HCT116 (cell line): ENCODE data around the gene WNK2. TPM values are rescaled to one million over a fixed set of nuclear protein-coding genes. Genes with fewer than 3 reads are reported as not detected.

ENCODE experiments used
- ATAC-seq: fragments of 200-7000 bp; cut with Tn5 transposase; 2 replicates; pipeline ENCODE4 v1.9.1; 2020; ENCODE audit warnings: mild to moderate bottlenecking, moderate library complexity
- BruUV-seq: library from RNA; stranded (reverse); fragments of 400-500 nt; replicated peaks from 2 replicates; lab custom pipeline; 2021; lab: Mats Ljungman, UMichigan
- CTCF ChIA-PET: fragments of 300-600 bp; sonication (Branson Sonifier 250); formaldehyde crosslinking; loops from one replicate; lab custom pipeline; 2021; ENCODE audit warnings: antibody characterized with exemption; lab: Charles Lee
- POLR2A ChIA-PET: fragments of 300-600, 350-600 bp; sonication (Branson Sonifier 250); formaldehyde crosslinking; loops from one replicate; lab custom pipeline; 2021; ENCODE audit warnings: antibody characterized with exemption; lab: Charles Lee
- RAD21 ChIA-PET, 2 experiments: fragments of 300-600 bp; sonication (Branson Sonifier 250); formaldehyde crosslinking; loops; one replicate each; lab custom pipeline; 2023; ENCODE audit warnings: low total read pairs in 2 of 2; ENCODE audit not compliant: uncharacterized antibody in 2 of 2, unreplicated experiment in 2 of 2, low non-redundant PET in 1 of 2; lab: Charles Lee
- DNase-seq: peaks from one replicate; pipeline ENCODE4 v3.0.0-alpha.2; 2010; ENCODE audit warnings: low read depth, low spot score
- H2AFZ ChIP-seq: fragments of 200-600 bp; shearing (Covaris generic), sonication (generic); 2 replicates; pipeline ENCODE4 v1.6.1; 2017; ENCODE audit warnings: low read depth, mixed run types, mixed read lengths, antibody characterized with exemption, low read length; ENCODE audit not compliant: poor library complexity, severe bottlenecking
- H3K27ac ChIP-seq: 2 replicates; pipeline ENCODE4 v1.5.1; 2012; ENCODE audit warnings: low read depth, low read length
- H3K27me3 ChIP-seq: fragments of 200-600 bp; sonication (generic); 2 replicates; pipeline ENCODE4 v1.6.1; 2016; ENCODE audit warnings: mixed run types, low read length, mixed read lengths; ENCODE audit not compliant: insufficient read depth
- H3K36me3 ChIP-seq, 2 experiments: fragments of 200-500 bp in 1 of 2; fragments of 200-600 bp in 1 of 2; sonication (Bioruptor generic) in 1 of 2; sonication (generic) in 1 of 2; 2 replicates each; pipeline versions ENCODE4 v1.5.1 to v1.6.1; 2014 to 2016; ENCODE audit warnings: low read length in 2 of 2, inconsistent platforms in 1 of 2, mixed read lengths in 1 of 2, mixed run types in 1 of 2; ENCODE audit not compliant: insufficient read depth in 2 of 2, control insufficient read depth in 1 of 2
- H3K4me1 ChIP-seq, 2 experiments: fragments of 200-600 bp in 1 of 2; sonication (generic) in 1 of 2; 2 replicates each; pipeline versions ENCODE4 v1.5.1 to v1.6.1; 2012 to 2017; ENCODE audit warnings: low read length in 2 of 2, inconsistent platforms in 1 of 2, mild to moderate bottlenecking in 1 of 2, mixed read lengths in 1 of 2, mixed run types in 1 of 2, moderate library complexity in 1 of 2; ENCODE audit not compliant: insufficient read depth in 2 of 2, control insufficient read depth in 1 of 2
- H3K4me2 ChIP-seq: fragments of 200-600 bp; sonication (generic); 2 replicates; pipeline ENCODE4 v1.6.1; 2017; ENCODE audit warnings: mixed run types, low read length, mixed read lengths
- H3K4me3 ChIP-seq, 2 experiments: fragments of 200-600 bp in 1 of 2; sonication (generic) in 1 of 2; replicated peaks in 1 of 2; 2 replicates each; pipeline ENCODE4 v1.5.1; 2011 to 2016; ENCODE audit warnings: low read length in 2 of 2, control low read depth in 1 of 2, low read depth in 1 of 2, mild to moderate bottlenecking in 1 of 2, mixed read lengths in 1 of 2, mixed run types in 1 of 2
- H3K79me2 ChIP-seq: fragments of 200-600 bp; sonication (generic); 2 replicates; pipeline ENCODE4 v1.6.1; 2017; ENCODE audit warnings: mild to moderate bottlenecking, mixed run types, low read length, moderate library complexity, mixed read lengths; ENCODE audit not compliant: insufficient read depth
- H3K9ac ChIP-seq: fragments of 200-600 bp; sonication (generic); 2 replicates; pipeline ENCODE4 v1.6.1; 2016; ENCODE audit warnings: low read length, mixed read lengths
- H3K9me2 ChIP-seq: fragments of 200-600 bp; sonication (generic), shearing (Covaris generic); 2 replicates; pipeline ENCODE4 v1.6.1; 2017; ENCODE audit warnings: mixed run types, mild to moderate bottlenecking, moderate library complexity; ENCODE audit not compliant: insufficient read depth
- H3K9me3 ChIP-seq, 2 experiments: fragments of 200-500 bp in 1 of 2; fragments of 200-600 bp in 1 of 2; sonication (Bioruptor generic) in 1 of 2; sonication (generic) in 1 of 2; 2 replicates each; pipeline ENCODE4 v1.6.1; 2014 to 2017; ENCODE audit warnings: low read length in 2 of 2, mixed read lengths in 2 of 2, inconsistent platforms in 1 of 2, low read depth in 1 of 2, mild to moderate bottlenecking in 1 of 2, mixed run types in 1 of 2, moderate library complexity in 1 of 2; ENCODE audit not compliant: control insufficient read depth in 1 of 2, insufficient read depth in 1 of 2
- H4K20me1 ChIP-seq: fragments of 200-600 bp; sonication (generic), shearing (Covaris generic); 2 replicates; pipeline ENCODE4 v1.6.1; 2017; ENCODE audit warnings: mixed run types, mild to moderate bottlenecking, moderate library complexity; ENCODE audit not compliant: insufficient read depth
- ATF3 ChIP-seq: IDR thresholded peaks from 2 replicates; pipeline ENCODE4 v1.6.1; 2012
- CBX3 ChIP-seq: IDR thresholded peaks from 2 replicates; pipeline ENCODE4 v1.6.1; 2012; ENCODE audit warnings: low read depth
- CEBPB ChIP-seq: IDR thresholded peaks from 2 replicates; pipeline ENCODE4 v1.6.1; 2012; ENCODE audit warnings: low read depth
- ELF1 ChIP-seq: IDR thresholded peaks from 2 replicates; pipeline ENCODE4 v1.6.1; 2012; ENCODE audit warnings: low read depth, borderline replicate concordance
- EZH2 ChIP-seq: fragments of 200-600 bp; sonication (generic); IDR thresholded peaks from 2 replicates; pipeline ENCODE4 v1.6.1; 2017; ENCODE audit warnings: antibody characterized with exemption, mixed run types
- EZH2phosphoT487 ChIP-seq: fragments of 200-600 bp; IDR thresholded peaks from 2 replicates; pipeline ENCODE4 v1.6.1; 2018; ENCODE audit warnings: antibody characterized with exemption, borderline replicate concordance
- FOSL1 ChIP-seq: IDR thresholded peaks from 2 replicates; pipeline ENCODE4 v1.6.1; 2012; ENCODE audit warnings: low read depth
- JUND ChIP-seq: IDR thresholded peaks from 2 replicates; pipeline ENCODE4 v1.6.1; 2012
- POLR2AphosphoS5 ChIP-seq: IDR thresholded peaks from 2 replicates; pipeline ENCODE4 v1.6.1; 2011; ENCODE audit warnings: mild to moderate bottlenecking, low read depth, low read length, moderate library complexity
- REST ChIP-seq: IDR thresholded peaks from 2 replicates; pipeline ENCODE4 v1.6.1; 2012; ENCODE audit warnings: low read depth
- SIN3A ChIP-seq: IDR thresholded peaks from 2 replicates; pipeline ENCODE4 v1.6.1; 2012; ENCODE audit warnings: low read depth
- SP1 ChIP-seq: IDR thresholded peaks from 2 replicates; pipeline ENCODE4 v1.6.1; 2012; ENCODE audit warnings: low read depth
- SRF ChIP-seq: IDR thresholded peaks from 2 replicates; pipeline ENCODE4 v1.6.1; 2012; ENCODE audit warnings: low read depth
- TCF7L2 ChIP-seq: IDR thresholded peaks from 2 replicates; pipeline ENCODE4 v1.7.0; 2011; ENCODE audit warnings: borderline replicate concordance, inconsistent platforms; ENCODE audit not compliant: insufficient read depth, insufficient read length; ENCODE audit errors: extremely low read depth
- YY1 ChIP-seq: IDR thresholded peaks from 2 replicates; pipeline ENCODE4 v1.6.1; 2011; ENCODE audit warnings: low read length, low read depth, moderate library complexity, mild to moderate bottlenecking; ENCODE audit not compliant: insufficient replicate concordance; ENCODE audit errors: extremely low read depth
- ZFX ChIP-seq: fragments of 450-650 bp; IDR thresholded peaks from 2 replicates; pipeline ENCODE4 v1.6.1; 2017
- ZNF274 ChIP-seq: fragments of 200-500 bp; sonication (Bioruptor generic); IDR thresholded peaks from 2 replicates; pipeline ENCODE4 v1.6.1; 2014; ENCODE audit warnings: mild to moderate bottlenecking, low read depth, low read length, inconsistent platforms
- intact Hi-C: fragments of 100-400 bp; cut with micrococcal nuclease; formaldehyde crosslinking; loops from 2 replicates; pipeline ENCODE4 v1.10.0; 2022
- total RNA-seq: library from RNA; stranded (reverse); gene quantifications from one replicate; pipeline ENCODE4 v1.2.1, GENCODE V29; 2021; ENCODE audit not compliant: unreplicated experiment

The WNK2 gene
- total RNA-seq, 1 experiment from 2014 or later: 24.4 TPM

DNA sequence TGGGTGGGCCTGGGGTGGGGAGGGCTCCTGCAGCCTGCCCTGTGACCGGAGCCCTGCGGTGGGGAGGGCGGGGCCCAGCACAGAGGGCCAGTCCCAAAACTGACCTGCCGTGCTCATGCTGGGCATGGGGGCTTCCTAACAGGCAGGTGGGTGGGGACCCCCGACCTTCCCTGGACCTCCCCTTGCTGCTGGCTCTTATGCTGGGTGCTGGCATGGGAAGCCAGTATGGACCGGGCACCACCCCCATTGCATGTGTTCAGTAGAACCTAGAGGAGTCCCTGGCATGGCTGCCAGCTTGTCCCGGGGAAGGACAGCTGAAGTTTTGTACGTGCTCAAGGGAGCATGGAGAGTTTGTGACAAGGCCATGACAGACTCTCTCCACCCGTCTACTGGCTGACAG, 37.1 kb downstream of the WNK2 start:
- no peaks in the 10 kb centered on the region for H3K36me3 ChIP-seq
- peaks cover 38 to 53% of the 10 kb centered on the region in 2 experiments for H3K4me1 ChIP-seq
- H3K9me3 ChIP-seq: no peaks in the 10 kb centered on the region
- H2AFZ ChIP-seq: no peak overlapping the region
- peaks cover 18% of the 10 kb centered on the region; the same call in 1 of the 2 replicates for H3K79me2 ChIP-seq
- no peaks in the 10 kb centered on the region for H4K20me1 ChIP-seq
- intact Hi-C loops: loop anchor here (5.0 kb wide), 1 partner anchor 51 kb away; no protein-coding TSS in a partner anchor
- H3K27me3 ChIP-seq: no peaks in the 10 kb centered on the region
- DNase-seq (no peak), ATAC-seq (no peak)
- POLR2A ChIA-PET: no interaction called here
- no peak overlapping the region for H3K9ac ChIP-seq
- TF ChIP-seq EZH2phosphoT487: no peak
- TF ChIP-seq YY1: no peak
- no peak for TF ChIP-seq FOSL1
- no peak for TF ChIP-seq ZFX
- no peak for TF ChIP-seq JUND
- TF ChIP-seq SRF: no peak
- TF ChIP-seq CEBPB: no peak
- TF ChIP-seq ELF1: no peak
- no peak for TF ChIP-seq CBX3
- no peak for TF ChIP-seq ATF3
- TF ChIP-seq SIN3A: no peak
- TF ChIP-seq EZH2: no peak
- no peak for TF ChIP-seq POLR2AphosphoS5
- H3K27ac ChIP-seq: no peak overlapping the region
- H3K4me3 ChIP-seq: no peak overlapping the region
- CTCF ChIA-PET: no interaction called here
- RAD21 ChIA-PET: no interaction called here
- BruUV-seq: no TSS peak
- H3K4me2 ChIP-seq: no peak overlapping the region
- H3K9me2 ChIP-seq: no peaks in the 10 kb centered on the region

GRCh38 chr9:93222890-93223259, 38.9 kb downstream of the WNK2 start:
- TF ChIP-seq ZNF274 (no peak), REST (no peak), TCF7L2 (no peak), SP1 (no peak), YY1 (no peak), JUND (no peak), CEBPB (no peak), FOSL1 (no peak)
- DNase-seq: no peak
- Histone ChIP-seq H3K79me2 (peaks cover 12% of the 10 kb centered on the region), H3K36me3 (no peaks in the 10 kb centered on the region), H4K20me1 (no peaks in the 10 kb centered on the region), H3K9me3 (no peaks in the 10 kb centered on the region), H3K9me2 (no peaks in the 10 kb centered on the region), H3K4me3 (peak overlapping the region in 1 of 2 experiments; percentile 47; a peak in 2 of 4 replicates), H3K9ac (peak overlapping the region; percentile 39), H3K4me2 (peak overlapping the region; percentile 88), H2AFZ (no peak overlapping the region), H3K4me1 (peaks cover 38 to 46% of the 10 kb centered on the region in 2 experiments), H3K27me3 (no peaks in the 10 kb centered on the region), H3K27ac (peak overlapping the region; percentile 73)
- CTCF ChIA-PET: no interaction called here
- intact Hi-C loops: loop anchor here (5.0 kb wide), 1 partner anchor 49 kb away; no protein-coding TSS in a partner anchor
- POLR2A ChIA-PET: no interaction called here
- BruUV-seq: no TSS peak
- RAD21 ChIA-PET: no interaction called here
- no peak for ATAC-seq
